OCI-LY7 (cell line): ENCODE data around the gene PPARGC1A. TPM values are rescaled to one million over a fixed set of nuclear protein-coding genes. Genes with fewer than 3 reads are reported as not detected.

Experiments
- BruUV-seq: library from RNA; stranded (reverse); fragments of 400-500 nt; replicated peaks from 2 replicates; lab custom pipeline; 2021; lab: Mats Ljungman, UMichigan
- CTCF ChIA-PET: fragments of 300-600 bp; sonication (Branson Sonifier 250); formaldehyde crosslinking; loops from one replicate; lab custom pipeline; 2022; ENCODE audit warnings: antibody characterized with exemption; ENCODE audit not compliant: unreplicated experiment; lab: Charles Lee
- POLR2A ChIA-PET: fragments of 300-600 bp; sonication (Branson Sonifier 250); formaldehyde crosslinking; loops from one replicate; lab custom pipeline; 2022; ENCODE audit warnings: antibody characterized with exemption; lab: Charles Lee
- DNase-seq: peaks from one replicate; pipeline ENCODE4 v3.0.0-alpha.2; 2015; ENCODE audit warnings: low spot score
- H2AFZ ChIP-seq: fragments of 200-600 bp; sonication (generic), shearing (Covaris generic); 2 replicates; pipeline ENCODE4 v1.6.1; 2014; ENCODE audit warnings: mild to moderate bottlenecking, antibody characterized with exemption, low read length, moderate library complexity
- H3K27ac ChIP-seq: fragments of 200-600 bp; sonication (generic); 2 replicates; pipeline ENCODE4 v1.5.1; 2014; ENCODE audit warnings: mixed run types, low read depth, mild to moderate bottlenecking, moderate library complexity, low read length, inconsistent platforms; ENCODE audit not compliant: poor library complexity, severe bottlenecking
- H3K36me3 ChIP-seq: fragments of 200-600 bp; sonication (generic); 2 replicates; pipeline ENCODE4 v1.6.1; 2014; ENCODE audit warnings: mild to moderate bottlenecking, antibody characterized with exemption, low read length, moderate library complexity, mixed read lengths; ENCODE audit not compliant: insufficient read depth
- H3K4me1 ChIP-seq: fragments of 200-600 bp; sonication (generic); 2 replicates; pipeline ENCODE4 v1.5.1; 2014; ENCODE audit warnings: mild to moderate bottlenecking, low read length; ENCODE audit not compliant: insufficient read depth, poor library complexity, severe bottlenecking
- H3K4me2 ChIP-seq: fragments of 200-600 bp; sonication (generic); 2 replicates; pipeline ENCODE4 v1.6.1; 2014; ENCODE audit warnings: mild to moderate bottlenecking, low read length
- H3K4me3 ChIP-seq: fragments of 200-600 bp; sonication (generic); 2 replicates; pipeline ENCODE4 v1.5.1; 2014; ENCODE audit warnings: mild to moderate bottlenecking, low read depth, low read length; ENCODE audit not compliant: poor library complexity, severe bottlenecking
- H3K79me2 ChIP-seq: fragments of 200-600 bp; sonication (generic); 2 replicates; pipeline ENCODE4 v1.6.1; 2016; ENCODE audit warnings: low read depth, mild to moderate bottlenecking, low read length, moderate library complexity, mixed read lengths; ENCODE audit not compliant: insufficient read depth
- H3K9me2 ChIP-seq: fragments of 200-600 bp; sonication (generic); 2 replicates; pipeline ENCODE4 v1.6.1; 2016; ENCODE audit warnings: mild to moderate bottlenecking, low read length, mixed read lengths; ENCODE audit not compliant: insufficient read depth
- H3K9me3 ChIP-seq: fragments of 200-600 bp; sonication (generic); 2 replicates; pipeline ENCODE4 v1.6.1; 2014; ENCODE audit warnings: mild to moderate bottlenecking, mixed run types, low read length, mixed read lengths
- H4K20me1 ChIP-seq: fragments of 200-600 bp; sonication (generic); 2 replicates; pipeline ENCODE4 v1.6.1; 2014; ENCODE audit warnings: mild to moderate bottlenecking, antibody characterized with exemption, low read length, moderate library complexity, mixed read lengths; ENCODE audit not compliant: insufficient read depth
- EZH2phosphoT487 ChIP-seq: fragments of 200-600 bp; sonication (generic); IDR thresholded peaks from 2 replicates; pipeline ENCODE4 v1.6.1; 2018; ENCODE audit warnings: low read depth, borderline replicate concordance, mild to moderate bottlenecking, mixed run types, antibody characterized with exemption, low read length, moderate library complexity, mixed read lengths
- intact Hi-C: fragments of 100-400 bp; cut with micrococcal nuclease; formaldehyde crosslinking; loops from one replicate; pipeline ENCODE4 v1.10.0; 2022; ENCODE audit not compliant: unreplicated experiment
- total RNA-seq, 2 experiments: library from RNA; depleted of rRNA in 1 of 2; stranded (reverse); fragments of >200 nt in 1 of 2; shearing (Covaris generic) in 1 of 2; gene quantifications; 2 replicates each; pipeline ENCODE4 v1.2.3, GENCODE V29; 2014 to 2022
- TF ChIP-seq, protein P1 (sequence below): fragments of 200-600 bp; sonication (generic); conservative IDR thresholded peaks from 2 replicates; pipeline ENCODE4 v1.5.1; 2014; ENCODE audit warnings: mild to moderate bottlenecking, antibody characterized with exemption, low read length, moderate library complexity, mixed read lengths

The PPARGC1A gene
- total RNA-seq, 2 experiments from 2014 or later = 0.40 TPM; not detected in 1

DNA sequence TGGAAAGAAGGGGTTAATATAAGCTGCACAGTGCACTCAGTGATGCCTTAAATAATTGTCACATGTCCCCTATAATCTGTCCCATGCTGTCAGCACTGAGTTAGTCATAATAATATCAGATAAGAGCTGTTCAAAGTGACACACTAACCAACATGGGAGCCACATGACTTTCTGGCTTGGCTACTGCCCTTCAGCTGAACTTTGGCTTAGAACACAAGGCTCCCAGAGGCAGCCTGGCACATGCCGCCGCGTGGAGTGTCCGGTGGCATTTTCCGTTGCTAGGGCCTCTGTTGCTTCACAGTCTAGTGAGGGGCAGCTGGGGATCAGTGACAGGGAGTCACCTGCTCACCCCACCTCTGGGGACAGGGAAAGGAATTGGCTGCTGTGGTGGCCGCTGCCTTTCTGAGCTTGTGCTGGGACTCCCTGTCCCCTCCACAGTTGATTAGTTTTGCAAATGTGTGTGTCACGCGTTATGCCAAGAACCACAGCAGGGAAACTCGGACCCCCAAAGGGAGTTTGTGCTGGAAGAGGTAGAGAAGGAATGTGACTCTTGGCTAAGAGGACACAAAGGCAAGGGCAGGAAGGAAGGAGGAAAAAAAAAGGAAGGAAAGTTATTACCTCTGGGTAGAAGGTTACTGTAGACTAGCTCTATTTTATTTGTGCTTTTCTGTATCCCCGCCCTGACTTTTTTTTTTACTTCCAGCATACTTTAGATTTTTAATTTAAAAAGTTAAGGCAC lies 41.1 kb upstream of the PPARGC1A start:
- Histone ChIP-seq H3K4me2 (no peak overlapping the region), H3K36me3 (no peaks in the 10 kb centered on the region), H3K27ac (no peak overlapping the region), H3K4me1 (no peaks in the 10 kb centered on the region), H3K79me2 (no peaks in the 10 kb centered on the region), H4K20me1 (no peaks in the 10 kb centered on the region), H3K9me2 (no peaks in the 10 kb centered on the region), H3K9me3 (no peaks in the 10 kb centered on the region), H3K4me3 (no peak overlapping the region), H2AFZ (no peak overlapping the region)
- no peak for DNase-seq
- intact Hi-C loops = no loop called here
- BruUV-seq = no TSS peak
- TF ChIP-seq, protein P1, sequence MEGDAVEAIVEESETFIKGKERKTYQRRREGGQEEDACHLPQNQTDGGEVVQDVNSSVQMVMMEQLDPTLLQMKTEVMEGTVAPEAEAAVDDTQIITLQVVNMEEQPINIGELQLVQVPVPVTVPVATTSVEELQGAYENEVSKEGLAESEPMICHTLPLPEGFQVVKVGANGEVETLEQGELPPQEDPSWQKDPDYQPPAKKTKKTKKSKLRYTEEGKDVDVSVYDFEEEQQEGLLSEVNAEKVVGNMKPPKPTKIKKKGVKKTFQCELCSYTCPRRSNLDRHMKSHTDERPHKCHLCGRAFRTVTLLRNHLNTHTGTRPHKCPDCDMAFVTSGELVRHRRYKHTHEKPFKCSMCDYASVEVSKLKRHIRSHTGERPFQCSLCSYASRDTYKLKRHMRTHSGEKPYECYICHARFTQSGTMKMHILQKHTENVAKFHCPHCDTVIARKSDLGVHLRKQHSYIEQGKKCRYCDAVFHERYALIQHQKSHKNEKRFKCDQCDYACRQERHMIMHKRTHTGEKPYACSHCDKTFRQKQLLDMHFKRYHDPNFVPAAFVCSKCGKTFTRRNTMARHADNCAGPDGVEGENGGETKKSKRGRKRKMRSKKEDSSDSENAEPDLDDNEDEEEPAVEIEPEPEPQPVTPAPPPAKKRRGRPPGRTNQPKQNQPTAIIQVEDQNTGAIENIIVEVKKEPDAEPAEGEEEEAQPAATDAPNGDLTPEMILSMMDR = no peak
- no peak for TF ChIP-seq EZH2phosphoT487
- ChIA-PET CTCF (no interaction called here), POLR2A (no interaction called here)

DNA sequence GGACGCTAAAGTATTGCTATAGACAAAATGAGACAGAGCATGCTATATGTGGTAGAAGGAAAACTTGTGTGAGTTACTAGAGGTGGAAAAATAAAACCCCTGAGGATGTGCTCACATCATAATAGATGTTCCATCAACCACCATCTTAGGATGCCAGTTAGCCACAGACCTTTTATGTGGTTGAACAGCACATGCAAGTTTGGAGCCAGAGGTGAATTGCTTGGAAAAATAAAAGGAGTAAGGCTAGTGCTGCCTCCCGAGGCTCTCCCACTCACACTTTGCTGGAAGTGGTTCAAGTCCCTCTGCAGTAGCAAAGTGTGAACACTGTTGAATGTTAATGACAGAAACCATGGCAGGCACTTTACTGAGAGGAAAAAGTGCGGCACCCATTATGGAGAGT lies 39.4 kb upstream of the PPARGC1A start:
- intact Hi-C loops = no loop called here
- H2AFZ ChIP-seq = no peak overlapping the region
- no peaks in the 10 kb centered on the region for H3K36me3 ChIP-seq
- H3K9me3 ChIP-seq = no peaks in the 10 kb centered on the region
- ChIA-PET POLR2A (interaction anchor here (0.7 kb wide), 1 partner anchor 17 kb away, joined by 4 read pairs; no protein-coding TSS in a partner anchor), CTCF (no interaction called here)
- no peaks in the 10 kb centered on the region for H3K4me1 ChIP-seq
- no TSS peak for BruUV-seq
- no peak overlapping the region for H3K4me2 ChIP-seq
- TF ChIP-seq, protein P1 = no peak
- no peak overlapping the region for H3K27ac ChIP-seq
- no peak overlapping the region for H3K4me3 ChIP-seq
- no peak for DNase-seq
- no peaks in the 10 kb centered on the region for H3K9me2 ChIP-seq
- no peaks in the 10 kb centered on the region for H4K20me1 ChIP-seq
- H3K79me2 ChIP-seq = no peaks in the 10 kb centered on the region

DNA sequence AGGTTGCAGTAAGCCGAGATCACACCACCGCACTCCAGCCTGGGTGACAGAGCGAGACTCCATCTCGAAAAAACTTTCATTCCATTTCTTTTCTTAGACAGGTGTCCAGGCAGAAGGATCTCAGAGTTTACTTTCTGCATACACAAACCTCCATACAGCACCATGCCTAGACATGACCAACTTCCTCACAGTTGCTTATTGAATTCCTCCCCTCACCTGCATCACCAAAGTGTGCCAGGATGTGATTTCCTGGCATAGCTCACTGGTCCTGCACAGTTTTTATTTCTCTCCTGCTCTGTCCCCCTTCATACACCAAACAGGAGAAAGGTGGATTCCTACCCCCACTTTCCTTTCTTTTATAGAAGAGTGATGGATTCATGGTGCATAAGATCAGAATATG lies 34.7 kb upstream of the PPARGC1A start:
- Histone ChIP-seq H3K9me3 (no peaks in the 10 kb centered on the region), H3K9me2 (no peaks in the 10 kb centered on the region), H2AFZ (no peak overlapping the region), H4K20me1 (no peaks in the 10 kb centered on the region), H3K4me1 (no peaks in the 10 kb centered on the region), H3K79me2 (no peaks in the 10 kb centered on the region), H3K36me3 (no peaks in the 10 kb centered on the region), H3K4me3 (no peak overlapping the region), H3K27ac (no peak overlapping the region), H3K4me2 (no peak overlapping the region)
- DNase-seq = no peak
- ChIA-PET POLR2A (interaction anchor here (0.6 kb wide), 1 partner anchor 229 kb away, joined by 3 read pairs; no protein-coding TSS in a partner anchor), CTCF (no interaction called here)
- intact Hi-C loops = no loop called here
- no peak for TF ChIP-seq EZH2phosphoT487
- TF ChIP-seq, protein P1 = no peak
- no TSS peak for BruUV-seq
